GM19240 (cell line): ENCODE measurements around the gene ZDHHC7.
"Not testable (repeated sequence)": the region's sequence is repeated elsewhere in the genome, so short reads cannot be mapped to it uniquely, and the experiment has no call there.

Source experiments
- DNase-seq: peaks from one replicate; pipeline ENCODE4 v3.0.0; 2011; ENCODE audit warnings: low spot score; ENCODE audit not compliant: insufficient read length

Gene ZDHHC7

GRCh38 chr16:84941921-84942320 is 69.4 kb downstream of the ZDHHC7 start:
- no peak for DNase-seq

GRCh38 chr16:84940670-84941551 is 70.4 kb downstream of the ZDHHC7 start:
- DNase-seq, result no peak

GRCh38 chr16:84938616-84939015 is 72.7 kb downstream of the ZDHHC7 start:
- not testable (repeated sequence) for DNase-seq

- no peak for DNase-seq
Observed at GRCh38 chr16:84937196-84938005, 73.9 kb downstream of the ZDHHC7 start.

DNA sequence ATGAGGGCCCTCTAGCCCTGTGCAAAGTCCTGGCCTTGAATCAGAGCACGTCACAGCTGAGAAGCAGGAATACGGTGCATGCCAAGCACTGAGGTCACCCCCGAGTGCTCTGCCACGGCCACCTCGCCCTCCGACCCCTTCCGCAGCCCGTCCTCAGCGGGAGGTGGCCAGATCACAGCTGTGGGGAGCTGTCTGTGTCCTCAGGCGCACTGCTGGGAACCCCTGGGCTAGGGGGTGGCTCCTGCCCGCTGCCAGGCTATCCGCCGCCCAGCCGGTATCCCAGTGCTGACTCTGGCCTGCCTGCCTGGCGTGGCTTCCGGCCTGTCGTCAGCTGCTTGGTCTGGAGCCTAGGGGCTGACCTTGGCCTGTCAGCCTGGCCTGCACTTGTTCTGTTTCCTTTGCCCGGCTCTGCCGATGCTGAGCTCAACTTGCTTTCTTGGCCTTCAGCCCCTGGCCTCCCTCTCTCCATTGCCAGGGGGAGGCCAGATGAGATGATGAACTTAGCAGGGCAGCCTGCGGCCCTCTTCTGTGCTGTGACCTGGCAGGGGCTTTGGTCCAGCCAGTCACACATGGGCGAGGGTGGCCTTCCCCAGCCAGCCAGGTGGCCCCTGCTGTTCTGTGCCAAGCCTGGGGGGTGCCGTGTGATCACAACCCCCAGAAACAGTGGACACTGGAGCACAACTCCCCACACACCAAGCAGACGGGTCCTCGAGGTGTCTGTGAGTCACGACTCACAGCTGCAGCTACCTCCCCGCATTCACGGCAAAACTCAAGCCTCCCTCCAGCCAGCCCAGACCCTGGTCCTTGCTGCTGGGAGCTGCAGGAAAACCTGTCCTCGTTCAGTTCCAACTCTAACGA is 77.3 kb downstream of the ZDHHC7 start:
- no peak for DNase-seq

GRCh38 chr16:84932681-84933080 is 78.7 kb downstream of the ZDHHC7 start:
- DNase-seq, result no peak

DNA sequence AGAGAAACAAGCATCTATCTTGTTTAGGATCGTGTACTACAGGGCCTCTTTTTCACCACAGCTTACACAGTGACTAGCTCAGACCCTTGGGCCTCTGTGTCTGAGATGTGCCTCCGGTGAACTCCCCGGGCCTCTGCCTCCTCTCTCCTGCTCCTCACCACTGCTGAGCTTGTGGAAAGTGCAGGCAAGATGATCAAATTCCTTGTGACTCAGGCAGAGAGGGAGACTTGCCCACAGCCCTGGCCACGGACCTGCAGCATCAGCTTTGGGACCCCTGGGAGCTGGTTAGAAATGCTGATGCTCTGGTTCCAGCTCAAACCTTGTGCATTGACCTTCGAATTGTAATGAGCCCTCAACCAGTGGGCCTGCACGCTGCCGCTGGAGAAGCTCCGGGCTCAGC is 79.8 kb downstream of the ZDHHC7 start:
- DNase-seq, result no peak

GRCh38 chr16:84931107-84931494 is 80.2 kb downstream of the ZDHHC7 start:
- no peak for DNase-seq

DNA sequence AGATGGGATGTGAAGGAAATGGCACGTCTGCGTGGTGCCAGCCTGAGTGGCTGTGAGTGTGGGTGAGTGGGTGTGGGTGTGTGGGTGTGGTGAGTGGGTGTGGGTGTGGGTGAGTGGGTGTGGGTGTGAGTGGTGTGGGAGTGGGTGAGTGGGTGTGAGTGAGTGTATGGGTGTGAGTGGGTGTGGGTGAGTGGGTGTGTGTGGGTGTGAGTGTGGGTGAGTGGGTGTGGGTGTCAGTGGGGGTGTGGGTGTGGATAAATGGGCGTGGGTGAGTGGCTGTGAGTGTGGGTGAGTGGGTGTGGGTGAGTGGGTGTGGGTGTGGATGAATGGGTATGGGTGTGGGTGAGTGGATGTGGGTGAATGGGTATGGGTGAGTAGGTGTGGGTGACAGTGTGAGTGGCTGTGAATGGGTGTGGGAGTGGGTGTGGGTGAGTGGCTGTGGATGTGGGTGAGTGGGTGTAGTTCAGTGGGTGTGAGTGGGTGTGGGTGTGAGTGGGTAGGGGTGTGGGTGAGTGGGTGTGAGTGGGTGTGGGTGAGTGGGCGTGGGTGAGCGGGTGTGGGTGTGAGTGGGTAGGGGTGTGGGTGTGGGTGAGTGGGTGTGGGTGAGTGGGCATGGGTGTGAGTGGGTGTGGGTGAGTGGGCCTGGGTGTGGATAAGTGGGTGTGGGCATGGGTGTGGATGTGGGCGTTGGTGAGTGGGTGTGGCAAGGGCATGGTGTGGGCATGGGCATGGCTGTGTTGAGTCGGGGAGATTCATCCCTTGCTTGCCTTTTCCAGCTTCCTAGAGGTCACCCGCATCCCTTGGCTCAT is 80.8 kb downstream of the ZDHHC7 start:
- DNase-seq, result no peak

- DNase-seq, result no peak
Observed at GRCh38 chr16:84929421-84930297, 81.7 kb downstream of the ZDHHC7 start.

GRCh38 chr16:84928679-84929420 is 82.5 kb downstream of the ZDHHC7 start:
- no peak for DNase-seq

DNA sequence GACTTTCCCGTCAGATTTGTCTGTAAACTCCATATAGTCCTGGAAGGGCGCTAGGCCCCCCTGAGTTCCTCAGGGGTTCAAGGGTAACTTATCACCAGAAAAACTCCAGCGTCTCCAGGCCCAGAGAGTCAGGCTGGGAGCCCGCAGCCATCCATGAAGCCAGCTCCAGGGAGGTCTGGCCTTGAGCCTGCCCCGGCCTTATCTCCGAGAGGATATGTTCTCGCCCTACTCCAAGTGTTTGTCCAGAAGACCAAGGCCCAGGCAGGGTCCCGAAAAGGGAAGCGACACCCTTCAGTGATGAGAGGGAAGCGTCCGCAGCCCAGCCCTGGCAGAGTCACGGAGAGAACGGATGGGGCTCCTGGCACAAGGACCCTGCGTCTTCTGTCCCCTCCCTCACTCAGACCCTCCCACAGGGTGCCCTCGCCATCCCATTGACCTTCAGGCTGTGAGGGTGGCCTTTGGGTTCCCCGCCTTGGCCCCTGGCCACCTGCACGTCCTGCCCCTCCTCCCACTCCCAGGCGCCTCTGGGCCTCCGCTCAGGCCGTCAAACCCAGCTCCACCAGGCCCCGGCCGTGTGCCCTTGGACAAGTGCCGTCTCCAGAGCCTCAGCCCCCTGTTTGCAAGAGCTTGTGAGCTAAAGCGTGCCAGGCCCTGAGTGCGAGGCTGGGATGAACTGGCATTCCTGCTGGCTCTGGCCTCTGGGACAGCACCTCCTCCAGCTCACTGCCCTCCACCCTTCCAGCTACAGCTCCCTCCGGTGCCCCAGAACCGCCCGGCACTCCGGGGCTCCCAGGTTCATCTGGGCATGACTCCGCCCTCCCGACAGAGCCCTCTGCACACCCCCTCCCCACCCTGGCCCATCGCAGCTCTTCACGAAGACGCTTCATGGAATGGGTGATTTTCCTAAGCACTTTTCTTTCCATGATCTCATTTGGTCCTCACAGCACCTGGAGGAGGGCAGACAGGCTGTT is 83.4 kb downstream of the ZDHHC7 start:
- no peak for DNase-seq

DNA sequence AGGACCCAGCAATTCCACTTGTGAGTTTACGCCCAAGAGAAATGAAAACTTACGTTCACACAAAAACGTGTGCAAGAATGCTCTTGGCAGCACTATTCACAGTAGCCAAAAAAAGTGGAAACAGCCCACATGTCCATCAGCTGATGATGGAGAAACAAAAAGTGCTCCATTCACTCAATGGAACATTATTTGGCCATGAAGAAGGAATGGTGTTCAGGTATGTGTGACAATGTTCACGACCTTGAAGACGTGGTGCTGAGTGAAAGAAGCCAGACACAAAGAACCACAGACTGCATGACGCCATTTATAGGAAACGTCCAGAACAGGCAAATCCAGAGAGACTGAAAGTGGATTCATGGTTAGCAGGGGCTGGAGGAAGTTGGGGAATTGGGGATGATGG is 84.9 kb downstream of the ZDHHC7 start:
- no peak for DNase-seq

DNA sequence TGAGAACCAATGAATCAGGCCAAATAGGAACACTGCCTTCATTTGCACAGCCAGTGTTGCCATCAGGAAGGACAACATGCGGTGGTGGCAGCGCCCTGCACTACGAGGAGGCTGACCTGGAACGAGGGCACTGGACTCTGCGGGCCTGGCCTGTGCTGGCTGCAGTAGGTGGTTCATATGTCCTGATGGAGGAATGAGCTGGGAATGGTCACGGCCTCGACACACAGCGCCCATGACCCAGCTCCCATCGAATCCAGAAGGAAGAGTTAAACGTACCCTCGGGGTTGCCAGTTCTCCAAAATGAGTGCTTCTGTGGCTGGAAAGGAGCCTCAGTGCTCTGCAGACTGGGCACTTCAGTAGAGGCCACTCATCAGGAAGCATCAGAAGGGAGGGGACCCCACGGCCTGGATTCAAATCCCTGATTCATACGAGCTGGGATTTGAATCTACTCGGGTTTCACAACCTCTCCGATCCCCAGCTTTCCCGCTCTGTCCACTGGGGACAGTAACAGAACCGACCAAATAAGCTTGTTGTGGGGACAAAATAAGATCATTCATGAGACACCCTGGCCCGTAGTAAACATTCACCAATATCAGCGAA is 85.5 kb downstream of the ZDHHC7 start:
- DNase-seq, result no peak

DNA sequence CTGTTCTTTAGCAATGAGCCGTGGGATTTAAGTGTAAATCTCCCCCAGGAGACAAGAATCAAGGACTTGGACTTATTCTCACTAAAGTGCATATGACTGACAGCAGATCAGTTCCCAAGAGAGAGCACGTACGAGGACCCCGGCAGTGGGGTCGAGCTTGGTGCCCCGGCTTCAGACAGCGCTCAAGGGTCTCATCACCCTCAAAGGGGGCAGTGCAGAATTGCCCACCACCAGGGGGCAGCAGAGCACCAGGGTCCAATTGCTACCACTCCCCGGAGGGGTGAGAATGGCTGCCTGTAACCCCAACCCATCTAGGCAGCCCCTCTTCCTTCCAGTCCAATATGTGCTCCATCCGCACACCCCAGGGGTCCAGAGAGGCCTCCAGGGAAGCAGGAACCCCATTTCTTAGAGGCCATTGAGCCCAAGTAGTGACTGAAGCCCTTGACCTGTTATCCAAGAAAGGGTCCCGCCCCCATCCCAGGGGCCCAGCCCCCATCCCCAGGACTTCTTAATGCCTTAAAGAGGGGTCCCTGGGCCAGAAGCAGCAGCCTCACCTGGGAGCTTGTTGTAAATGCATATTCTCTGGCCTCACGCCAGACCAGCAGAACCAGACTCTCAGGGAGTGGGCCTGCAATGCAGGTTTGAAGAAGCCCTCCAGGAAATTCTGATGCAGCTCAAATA is 86.1 kb downstream of the ZDHHC7 start:
- DNase-seq, result peak; percentile 59

DNA sequence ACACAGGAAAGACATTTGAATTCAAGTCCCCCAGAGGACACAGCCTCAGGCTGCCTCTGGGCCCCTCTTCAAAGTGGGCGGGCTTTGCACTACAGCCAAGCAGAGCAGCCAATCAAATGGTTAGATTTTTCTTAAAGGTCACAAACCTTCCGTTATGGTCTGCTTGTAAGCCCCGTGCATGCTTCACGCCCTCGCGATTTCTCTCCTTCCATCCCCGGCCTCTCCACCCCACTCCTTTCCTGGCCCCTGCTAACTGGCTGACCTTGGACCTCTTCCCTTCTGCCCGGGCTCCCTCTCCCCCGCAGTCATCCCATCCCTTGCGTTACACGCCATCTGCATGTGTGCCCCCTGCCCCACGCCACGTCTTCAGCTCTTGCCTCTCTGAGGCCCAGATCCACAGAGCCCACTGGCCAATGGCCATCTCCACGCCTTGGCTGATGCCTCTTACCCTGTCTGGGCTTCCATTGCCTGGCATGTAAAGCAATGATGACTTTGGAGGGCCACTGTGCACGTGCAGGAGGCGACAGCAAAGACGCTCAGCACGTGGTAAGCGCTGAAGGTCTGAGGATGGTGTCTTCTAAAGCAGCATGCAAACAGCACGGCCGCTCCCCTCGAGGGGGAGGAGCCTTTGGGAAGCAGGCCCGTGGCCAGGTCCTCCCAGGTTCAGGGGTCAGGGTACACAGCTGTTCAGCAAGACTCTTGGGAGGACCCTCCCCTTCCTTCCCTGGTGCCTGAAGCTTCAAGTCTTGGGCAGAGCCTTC is 86.8 kb downstream of the ZDHHC7 start:
- no peak for DNase-seq
